HG02623 (cell line): Measurements from ENCODE around the gene BNIP5.

Experiments used
- ATAC-seq: cut with Tn5 transposase; IDR thresholded peaks from one replicate; pipeline ENCODE4 v1.9.1; 2021; ENCODE audit warnings: moderate library complexity; ENCODE audit not compliant: unreplicated experiment

The BNIP5 gene, protein sequence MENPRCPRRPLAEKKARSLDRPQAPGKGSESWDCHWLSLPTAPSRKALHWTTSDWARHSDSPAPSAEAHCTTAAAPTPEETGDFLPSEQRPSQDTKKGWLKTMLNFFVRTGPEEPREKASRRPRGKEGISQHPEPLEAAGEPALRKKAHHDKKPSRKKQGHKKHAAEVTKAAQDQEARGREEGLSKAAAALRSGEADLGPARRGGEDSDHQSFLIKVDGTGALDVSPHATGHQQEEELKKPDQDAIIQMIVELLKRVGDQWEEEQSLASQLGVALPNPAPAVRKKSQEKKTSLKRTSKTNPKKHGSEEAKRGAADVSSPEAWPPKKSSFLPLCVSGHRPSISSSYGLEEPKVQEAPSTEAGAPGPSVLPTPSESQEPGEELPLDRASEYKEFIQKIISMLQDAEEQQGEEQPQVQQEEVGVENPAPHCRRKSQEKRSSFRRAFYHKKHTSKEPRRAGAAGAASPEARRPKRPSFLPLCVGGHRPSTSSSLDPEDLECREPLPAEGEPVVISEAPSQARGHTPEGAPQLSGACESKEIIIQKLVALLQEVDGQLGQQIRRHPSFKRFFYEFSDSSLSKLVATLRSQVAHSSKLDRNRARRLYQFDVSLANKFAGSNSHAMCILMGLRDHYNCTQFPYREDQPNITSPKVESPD

DNA sequence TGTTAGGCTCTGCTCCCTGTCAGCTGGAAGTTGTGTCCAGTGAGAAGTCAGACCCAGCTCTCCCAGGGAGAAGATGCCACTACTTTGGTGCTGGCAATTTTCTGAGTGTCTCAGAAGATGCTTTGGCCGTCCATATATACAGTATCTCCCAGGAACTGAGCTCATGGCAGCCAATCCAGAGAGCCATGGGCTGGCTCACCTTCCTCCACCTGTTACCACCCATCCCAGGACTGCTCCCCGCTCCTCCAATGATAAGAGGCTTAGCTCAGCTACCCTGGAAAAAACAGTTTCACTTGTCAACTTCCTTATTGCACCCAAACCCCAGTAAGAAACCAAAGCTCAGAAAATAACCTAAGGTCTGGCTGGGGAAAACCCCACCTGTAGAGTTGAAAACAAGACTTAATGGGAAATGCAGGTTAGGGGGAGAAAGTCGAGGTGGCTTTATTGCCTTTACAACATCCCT lies at the start of gene BNIP5:
BNIP5 (minus strand) TSS at position 110 of the 463 bp plus-strand sequence. CDS start 6,198 bp downstream, outside the sequence.
- no peak for ATAC-seq

DNA sequence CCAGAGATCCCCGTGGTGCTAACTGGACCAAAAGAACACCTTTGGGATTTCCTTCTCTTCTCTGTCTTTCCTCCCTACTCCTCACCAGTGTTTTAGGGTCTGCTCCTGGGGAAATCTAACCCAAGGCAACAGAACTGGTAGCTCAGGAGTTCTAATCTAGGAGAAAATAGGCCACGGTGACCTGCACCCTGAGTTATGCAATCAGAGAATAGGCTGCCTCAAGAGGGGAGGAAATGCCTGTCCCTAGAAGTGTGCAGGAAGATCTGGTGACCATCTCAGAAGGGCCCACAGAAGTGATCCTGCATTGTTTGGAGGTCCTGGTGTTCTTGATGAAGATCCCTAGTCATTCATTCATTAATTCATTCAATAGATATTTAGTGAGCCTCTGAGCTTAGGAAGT lies 47.4 kb upstream of the BNIP5 start:
- ATAC-seq: no peak

DNA sequence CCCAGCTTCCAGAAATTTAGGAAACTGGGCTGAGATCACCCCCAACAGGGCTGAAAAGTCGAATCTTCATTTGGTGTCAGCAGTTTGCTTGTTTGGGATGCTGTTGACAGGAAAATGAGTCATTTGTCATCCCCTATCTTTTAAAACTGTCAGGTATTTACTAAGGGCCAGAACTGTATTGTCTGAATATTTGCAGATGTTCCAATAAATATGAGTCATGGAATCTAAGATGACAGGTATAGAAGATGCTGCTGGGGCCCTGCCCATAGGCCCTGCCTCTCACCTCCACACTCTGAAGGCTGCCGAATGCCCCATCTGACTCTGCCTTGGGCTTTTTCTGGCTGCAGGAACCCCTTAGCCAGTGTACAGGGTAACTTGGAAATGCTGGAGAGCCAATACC lies 46.9 kb upstream of the BNIP5 start:
- ATAC-seq: no peak

DNA sequence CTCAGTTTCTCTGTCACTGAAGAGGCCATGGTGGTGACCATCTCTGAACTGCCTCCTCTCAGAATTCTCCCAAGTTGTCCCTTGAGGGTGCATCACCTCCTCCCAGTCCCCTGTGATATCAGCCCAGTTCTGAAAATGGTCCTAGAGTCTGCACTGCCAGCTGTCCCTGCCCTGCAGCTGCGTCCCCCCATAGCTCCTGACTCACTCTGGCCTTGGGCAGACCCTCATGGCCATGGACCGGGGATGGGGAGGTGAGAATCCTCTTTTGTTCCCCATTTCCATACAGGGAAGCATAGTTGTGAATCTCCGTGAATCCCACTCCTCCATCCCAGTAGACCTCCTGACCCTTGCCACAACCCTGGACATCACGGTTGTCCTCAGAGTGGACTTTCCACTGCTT lies 46.3 kb upstream of the BNIP5 start:
- no peak for ATAC-seq

DNA sequence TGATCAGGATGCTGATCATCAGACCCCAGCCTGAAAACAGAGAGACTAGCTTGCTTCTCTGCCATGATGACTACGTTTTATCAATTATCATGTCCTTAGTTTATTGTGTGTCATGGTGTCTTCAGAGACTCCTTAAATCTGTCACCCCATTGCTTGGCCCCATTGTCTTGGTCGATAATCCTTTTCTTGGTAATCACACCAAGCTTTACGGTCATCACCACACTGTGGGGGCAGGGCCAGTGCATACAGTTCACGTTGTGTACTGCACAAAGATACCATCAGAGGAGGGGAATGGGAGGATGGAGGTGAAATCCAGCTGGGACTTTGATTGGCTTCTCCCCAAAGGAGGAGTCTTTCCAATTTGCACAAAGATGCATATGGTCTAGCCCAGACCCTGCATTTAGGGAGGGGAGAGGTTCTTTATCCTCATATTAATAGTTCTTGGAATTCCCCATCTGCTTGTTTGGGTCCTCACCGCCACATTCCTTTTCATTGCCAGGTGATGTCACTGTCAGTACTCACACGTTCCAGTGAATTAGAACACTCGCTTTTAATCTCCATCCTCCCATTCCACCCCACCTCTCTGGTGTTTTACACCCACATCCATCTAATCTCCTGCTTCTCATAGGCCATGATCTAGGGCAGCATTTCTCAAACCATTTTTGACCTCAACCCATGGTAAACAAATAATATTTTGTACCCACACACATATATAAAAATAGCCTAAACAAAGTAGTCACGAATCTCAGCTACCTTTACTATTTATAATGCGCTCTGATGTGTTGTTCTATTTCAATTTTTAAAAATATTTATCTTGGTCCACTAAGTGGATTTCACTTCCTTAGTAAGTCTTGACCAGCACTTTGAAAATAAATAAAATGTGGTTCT lies 45.1 kb upstream of the BNIP5 start:
- no peak for ATAC-seq

DNA sequence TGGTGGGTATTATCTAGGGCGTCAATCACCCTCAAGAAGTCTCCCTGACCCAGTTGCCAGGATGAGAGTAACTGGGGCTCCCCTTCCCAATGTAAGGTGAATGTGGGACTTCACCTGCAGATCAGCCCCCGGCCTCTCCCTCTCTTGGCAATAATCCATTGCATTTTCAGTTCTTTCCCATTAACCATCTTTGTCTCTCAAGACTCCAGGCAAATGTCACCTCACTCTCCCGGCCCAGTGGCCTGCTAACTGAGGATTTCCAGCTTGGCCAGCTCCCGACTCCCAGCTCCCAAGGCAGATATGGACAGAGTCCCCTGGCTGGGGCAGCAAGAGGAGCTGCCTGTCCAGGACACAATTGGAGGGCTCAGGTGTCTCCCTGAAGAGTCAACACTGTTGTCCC lies 43.5 kb upstream of the BNIP5 start:
- no peak for ATAC-seq

DNA sequence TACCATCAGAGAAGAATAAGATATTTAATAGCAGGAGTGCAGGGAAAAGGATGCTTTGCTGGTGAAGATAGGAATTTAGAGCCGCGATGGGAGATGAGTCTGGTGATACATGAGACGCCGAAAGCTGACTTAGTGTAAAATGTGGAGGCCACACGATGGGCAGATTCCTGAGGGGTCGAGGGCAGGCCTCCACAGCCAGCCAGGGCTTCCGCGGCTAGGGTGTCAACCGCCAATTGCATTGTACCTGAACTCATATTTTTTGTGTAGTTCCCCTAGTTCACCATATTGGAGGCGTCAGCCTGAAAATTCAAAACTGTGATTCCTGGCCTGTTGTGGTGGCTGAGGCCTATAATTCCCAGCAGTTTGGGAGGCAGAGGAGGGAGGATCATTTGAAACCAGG lies 42.2 kb upstream of the BNIP5 start:
- ATAC-seq: no peak

DNA sequence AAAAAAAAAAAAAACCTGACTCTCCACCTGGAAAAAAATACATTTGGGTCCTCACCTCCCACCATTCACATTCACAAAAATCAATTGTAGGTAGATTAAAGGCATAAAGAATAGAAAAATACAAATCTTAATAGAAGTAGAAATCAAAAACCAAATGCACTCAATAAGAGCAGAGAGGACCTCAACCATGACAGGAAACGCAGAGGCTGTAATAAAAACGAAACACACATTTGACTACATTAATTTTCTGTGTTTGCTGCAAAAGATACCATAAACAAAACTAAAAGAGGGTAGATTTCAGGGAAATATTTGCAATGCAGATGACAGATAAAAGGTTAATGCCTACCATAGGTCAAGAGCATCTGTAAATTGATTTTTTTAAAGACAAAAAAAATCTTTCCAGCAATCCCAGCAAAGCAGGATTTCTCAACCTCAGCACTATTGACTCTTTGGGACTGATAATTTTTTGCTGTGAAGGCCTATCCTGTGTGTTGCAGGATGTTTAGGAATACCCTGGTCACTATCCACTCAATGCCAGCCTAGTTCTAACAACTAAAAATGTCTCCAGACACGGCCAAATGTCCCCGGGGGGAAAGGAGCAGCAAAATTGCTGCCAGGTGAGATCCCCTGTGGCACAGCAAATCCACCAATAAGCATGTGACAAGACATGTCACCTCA lies 41.7 kb upstream of the BNIP5 start:
- ATAC-seq: no peak

DNA sequence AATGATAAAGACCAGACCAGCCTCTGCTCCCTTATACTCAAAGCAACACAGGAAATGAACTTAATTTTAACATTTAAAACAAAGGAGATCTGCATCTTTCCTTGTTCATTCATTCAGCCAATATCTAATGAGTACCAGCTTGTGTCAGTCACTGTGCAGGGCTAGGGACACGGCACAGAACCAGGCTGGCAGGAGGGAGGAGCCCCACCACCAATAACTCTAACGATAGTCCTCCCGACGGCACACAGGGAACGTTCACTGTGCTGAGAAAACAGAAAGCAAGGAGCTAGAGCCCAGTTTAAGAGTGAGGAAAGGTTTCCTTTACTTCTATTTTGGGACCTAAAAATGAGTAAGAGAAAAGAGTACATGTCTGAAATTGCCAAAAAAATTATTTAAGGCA lies 40.9 kb upstream of the BNIP5 start:
- ATAC-seq: no peak

DNA sequence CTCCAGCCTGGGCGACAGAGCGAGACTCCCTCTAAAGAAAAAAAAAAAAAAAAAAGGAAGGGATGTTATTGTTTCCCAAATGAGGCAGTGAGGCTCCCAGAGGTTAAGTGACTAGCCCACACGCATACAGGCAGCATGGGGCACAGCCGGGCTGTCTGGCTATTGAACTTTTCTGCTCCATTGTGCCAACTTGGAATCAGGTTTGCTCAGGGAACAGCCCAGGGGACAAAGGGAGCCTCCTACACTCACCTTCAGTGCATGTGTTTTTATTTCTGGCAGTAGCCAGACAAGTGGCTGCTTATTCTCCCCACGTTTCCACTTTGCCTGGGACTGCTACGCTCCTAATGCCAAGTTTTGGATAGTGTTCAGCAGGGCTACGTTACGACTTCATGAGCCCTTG lies 40.1 kb upstream of the BNIP5 start:
- no peak for ATAC-seq

DNA sequence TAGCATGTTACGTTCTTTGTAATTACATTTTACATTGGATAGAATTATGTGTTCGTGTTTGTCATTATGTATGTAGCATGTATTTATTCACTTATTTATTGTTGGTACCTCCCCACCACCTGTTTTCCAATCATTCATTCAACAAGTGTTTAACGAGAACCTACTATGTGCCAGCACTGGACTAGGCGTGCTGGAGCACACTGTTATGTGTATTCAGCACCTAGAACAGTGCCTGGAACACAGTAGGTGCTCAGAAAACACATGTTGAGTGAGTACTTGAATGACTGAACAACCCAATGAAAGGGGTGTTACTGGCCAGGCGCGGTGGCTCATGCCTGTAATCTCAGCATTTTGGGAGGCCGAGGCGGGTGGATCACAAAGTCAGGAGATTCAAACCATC lies 39.5 kb upstream of the BNIP5 start:
- ATAC-seq: no peak

DNA sequence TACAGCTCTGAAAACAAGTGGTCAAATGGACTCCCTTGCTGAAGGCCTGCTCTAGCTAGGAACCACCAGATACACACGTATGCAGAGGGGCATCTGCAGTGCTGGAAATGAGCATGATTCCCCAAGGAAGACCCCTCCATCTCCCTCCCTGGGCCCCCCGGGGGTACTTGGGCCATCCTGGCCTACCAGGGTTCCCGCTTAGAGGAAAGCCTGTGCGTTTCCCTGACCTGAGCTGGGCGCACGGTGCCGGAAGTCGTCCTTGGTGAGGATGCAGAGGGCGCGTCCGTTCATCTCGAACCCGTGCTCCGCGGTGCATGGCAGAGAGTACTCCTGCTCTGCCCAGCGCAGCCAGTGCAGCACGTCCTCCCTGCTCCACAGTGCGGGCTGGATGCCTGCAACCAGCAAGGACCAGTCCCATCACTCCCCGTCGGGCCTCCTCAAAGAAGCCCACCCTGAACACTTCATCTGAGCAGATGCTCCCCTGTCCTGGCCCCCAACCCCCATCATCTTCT lies 39.0 kb upstream of the BNIP5 start:
- no peak for ATAC-seq

DNA sequence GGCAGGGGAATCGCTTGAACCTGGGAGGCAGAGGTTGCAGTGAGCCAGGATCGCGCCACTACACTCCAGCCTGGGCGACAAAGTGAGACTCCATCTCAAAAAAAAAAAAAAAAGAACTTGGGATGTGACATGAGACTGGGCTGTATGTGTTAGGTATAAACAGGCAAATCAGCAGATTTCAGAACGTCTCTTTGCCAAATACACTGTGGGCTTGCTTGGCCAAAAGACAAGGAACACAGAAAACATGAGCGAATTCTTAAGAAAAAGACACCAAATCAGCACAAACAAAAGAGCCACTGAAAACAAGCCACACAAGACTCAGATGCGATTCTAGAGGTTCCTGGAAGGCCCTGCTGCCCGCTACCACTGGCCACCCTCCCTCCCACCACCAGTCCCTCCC lies 38.3 kb upstream of the BNIP5 start:
- no peak for ATAC-seq

DNA sequence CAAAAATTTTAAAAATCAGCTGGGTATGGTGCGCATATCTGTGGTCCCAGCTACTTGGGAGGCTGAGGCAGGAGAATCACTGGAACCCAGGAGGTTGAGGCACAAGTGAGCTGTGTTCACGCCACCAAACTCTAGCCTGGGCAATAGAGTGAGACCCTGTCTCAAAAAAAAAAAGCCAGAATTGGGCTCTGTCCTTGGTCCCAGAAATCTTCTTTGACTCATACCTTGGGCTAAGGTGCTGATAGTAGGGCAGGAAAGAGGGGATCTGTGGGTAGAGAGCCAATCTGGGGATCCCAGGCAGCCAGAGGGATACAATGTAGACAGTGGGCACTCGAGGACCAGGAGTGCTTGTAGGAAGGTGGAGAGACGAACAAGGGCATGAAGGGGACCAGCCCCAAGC lies 37.5 kb upstream of the BNIP5 start:
- ATAC-seq: no peak

DNA sequence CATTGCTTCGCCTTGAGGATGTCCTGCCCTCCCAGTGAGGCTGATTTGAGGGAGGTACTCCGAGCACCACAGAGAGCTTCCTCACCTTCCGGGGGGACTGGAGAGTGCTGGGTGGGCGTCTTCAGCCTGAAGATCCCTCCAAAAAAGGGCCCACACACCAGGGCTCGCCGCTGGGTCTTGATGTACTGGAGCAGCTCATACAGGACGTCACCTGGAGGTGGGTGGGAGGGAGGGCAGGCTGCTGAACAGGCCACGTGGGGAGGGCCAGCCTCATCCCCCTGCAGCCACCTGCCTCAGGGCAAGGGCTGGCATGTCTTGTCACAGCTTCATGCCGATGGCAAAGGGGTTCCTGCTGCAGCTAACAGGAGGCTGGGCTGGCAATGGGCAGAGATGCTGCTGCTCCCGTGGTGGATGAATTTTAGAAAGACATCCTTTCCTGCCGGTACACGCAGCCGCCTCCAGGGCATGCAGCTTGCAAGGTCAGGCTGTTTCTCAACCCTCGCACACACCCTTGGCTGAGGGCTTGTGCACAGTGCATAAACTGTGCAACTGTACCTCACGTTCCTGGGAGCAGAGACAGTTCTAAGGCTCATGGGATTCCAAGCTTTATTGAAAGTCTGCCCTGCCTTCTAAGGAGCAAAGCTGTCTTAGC lies 36.8 kb upstream of the BNIP5 start:
- no peak for ATAC-seq

DNA sequence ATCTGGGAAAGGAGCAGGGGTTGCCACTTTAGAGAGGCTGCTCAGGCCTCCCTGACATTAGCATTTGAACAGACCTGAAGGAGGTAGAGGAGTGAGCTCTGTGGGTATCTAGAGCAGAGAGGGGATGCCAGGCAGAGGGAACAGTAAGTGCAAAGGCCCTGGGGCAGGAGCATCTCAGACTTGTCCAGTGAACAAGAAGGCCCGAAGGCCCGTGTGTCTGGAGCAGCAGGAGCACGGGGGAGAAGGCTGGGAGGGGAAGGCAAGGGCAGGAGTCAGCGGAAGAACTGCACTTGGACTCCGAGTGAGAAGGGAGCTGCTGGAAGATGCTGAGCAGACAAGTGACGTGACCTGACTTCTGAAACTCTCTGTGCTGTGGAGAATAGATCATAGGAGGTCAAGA lies 35.4 kb upstream of the BNIP5 start:
- no peak for ATAC-seq

DNA sequence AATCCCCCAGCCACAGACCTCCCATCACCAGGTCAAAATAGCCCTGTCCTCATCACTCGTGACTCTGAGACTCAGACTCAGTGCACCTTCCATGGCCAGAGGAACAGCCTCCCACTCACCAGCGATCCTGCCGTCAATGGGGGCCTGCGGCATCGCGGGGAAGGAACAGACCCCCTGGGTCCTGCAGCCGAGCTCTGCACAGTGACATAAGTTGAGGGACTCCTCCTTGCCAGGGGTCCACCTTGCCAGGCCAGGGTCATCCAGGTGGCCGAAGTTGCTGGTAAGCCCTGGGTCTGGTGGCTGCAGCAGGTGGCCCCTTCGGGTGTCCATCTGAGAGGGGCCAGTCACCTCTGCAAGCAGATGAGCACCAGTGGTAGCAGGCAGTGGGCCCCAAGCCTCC lies 34.5 kb upstream of the BNIP5 start:
- no peak for ATAC-seq

DNA sequence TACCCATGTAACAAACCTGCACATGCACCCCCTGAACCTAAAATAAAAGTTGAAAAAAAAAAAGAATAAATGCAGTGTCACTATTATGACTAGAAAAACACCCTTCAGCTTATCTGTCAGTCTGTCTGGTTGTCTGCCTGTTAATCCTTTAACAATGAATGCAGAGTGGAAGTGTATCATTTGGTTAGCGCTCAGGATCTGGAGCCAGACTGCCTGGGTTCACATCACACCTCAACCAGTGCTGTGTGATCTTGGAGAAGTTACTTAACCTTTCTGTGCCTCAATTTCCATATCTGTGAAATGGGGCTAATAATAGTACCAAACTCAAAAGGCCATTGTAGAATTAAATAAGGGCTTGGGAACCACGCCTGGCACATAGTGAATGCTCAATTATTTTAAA lies 34.0 kb upstream of the BNIP5 start:
- no peak for ATAC-seq

DNA sequence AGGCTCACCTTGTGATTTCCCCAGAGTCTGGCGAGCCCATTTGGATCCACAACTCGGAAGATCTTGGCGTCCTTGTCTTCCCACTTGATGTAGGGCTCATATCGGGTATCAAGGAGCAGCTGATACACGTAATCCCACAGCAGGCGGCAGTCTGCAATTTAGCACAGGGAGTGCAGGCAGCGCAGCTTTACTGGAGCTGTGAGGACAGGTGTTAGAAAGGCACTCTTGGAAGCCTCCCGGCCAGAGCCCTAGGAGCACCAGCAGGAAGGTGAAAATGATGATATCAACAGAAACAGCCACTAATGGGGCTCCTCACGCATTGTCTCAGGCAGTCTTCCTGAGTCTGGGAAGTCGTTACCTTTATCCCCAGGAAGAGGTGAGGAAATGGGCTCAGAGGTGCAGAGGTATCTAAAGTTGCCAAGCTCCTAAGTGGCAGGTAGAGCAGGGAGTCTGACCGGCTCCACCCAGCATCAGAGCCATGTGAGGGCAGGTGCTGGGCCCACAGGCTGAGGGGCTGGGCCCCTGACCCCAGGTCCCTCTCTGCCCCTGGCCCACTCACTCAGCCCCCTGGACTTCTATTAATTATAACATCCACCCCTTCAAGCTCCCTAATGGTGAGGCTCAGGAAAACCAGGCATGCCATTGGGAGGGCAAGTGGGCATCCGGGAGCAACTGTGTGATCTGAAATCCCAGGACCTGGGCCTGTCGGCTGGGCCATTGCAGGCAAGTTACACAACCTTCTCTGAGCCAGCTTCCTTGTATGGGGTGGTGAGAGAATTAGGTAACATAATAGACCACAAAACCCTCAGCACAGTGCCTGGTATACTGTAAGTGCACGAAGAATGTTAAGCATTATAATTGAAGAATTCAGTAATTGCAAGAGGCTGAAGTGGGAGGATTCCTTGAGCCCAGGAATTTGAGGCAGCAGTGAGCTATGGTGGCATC lies 32.5 kb upstream of the BNIP5 start:
- ATAC-seq: no peak
